GM18907 (cell line): ENCODE data around the gene BRD4.
A peak's percentile ranks its signal among the peaks of the same experiment; 100 is the strongest.

Experiments
- ATAC-seq: cut with Tn5 transposase; IDR thresholded peaks from one replicate; pipeline ENCODE4 v1.9.1; 2021; ENCODE audit warnings: mild to moderate bottlenecking, moderate library complexity; ENCODE audit not compliant: unreplicated experiment

The BRD4 gene

DNA sequence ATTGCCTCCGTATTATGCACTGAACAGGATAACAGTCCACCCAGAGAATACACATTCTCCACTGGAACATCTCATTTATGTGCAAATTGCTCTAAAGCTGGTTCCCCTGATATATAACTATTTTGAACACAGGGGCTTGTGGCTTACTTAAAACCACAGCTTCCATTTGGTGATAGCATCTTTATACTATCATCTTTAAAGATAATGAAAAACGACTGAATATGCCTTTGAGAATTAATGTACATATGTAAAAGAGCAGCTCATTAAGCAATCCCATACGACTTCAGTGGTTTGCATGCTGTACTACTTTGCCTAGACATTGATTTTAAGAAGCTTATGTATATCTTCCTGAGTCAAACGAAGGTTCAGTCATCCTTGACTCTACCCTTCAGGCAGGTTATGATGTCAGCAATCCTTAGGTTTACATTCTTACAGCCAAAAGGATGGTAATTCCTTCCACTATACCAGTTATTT lies 40.8 kb downstream of the BRD4 start:
- no peak for ATAC-seq

DNA sequence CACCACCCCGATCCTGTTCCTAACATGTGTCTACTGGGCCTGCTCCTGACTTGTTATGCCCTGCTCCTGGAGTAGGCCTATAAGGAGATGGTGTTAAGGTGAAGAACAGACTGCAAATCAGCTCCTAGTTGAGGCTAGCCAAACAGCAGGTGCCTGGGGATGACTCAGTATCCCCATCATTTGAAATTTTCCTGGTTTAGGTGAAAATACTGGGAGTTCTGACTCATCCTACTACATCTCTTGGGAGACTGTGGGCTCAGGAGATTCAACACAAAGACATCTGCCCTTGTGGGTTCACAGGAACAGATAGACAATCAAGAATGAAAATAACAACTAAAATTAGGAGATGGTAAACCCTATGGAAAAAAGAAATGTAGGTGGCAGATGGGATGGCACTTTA lies 41.2 kb downstream of the BRD4 start:
- ATAC-seq: no peak

DNA sequence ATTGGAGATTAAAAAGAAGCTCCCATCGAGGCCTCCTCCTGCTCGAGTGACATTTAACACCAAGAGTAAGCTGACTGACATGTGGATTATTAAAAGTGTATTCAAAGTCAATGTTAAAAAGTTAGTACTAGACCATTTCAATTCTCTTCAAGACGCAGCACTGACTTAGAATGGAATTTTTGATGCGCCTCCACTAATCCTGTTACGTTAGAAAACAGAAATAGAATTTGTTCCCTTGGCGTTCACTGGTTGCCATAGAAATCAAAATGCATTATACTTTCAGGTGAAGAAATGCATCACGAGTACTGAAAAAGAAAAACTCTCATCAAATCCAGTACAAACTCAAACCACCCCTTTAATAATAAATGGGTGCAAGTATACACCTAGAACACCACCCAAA lies 42.2 kb downstream of the BRD4 start:
- ATAC-seq: no peak

GRCh38 chr19:15289673-15290072 lies 42.7 kb downstream of the BRD4 start:
- no peak for ATAC-seq

DNA sequence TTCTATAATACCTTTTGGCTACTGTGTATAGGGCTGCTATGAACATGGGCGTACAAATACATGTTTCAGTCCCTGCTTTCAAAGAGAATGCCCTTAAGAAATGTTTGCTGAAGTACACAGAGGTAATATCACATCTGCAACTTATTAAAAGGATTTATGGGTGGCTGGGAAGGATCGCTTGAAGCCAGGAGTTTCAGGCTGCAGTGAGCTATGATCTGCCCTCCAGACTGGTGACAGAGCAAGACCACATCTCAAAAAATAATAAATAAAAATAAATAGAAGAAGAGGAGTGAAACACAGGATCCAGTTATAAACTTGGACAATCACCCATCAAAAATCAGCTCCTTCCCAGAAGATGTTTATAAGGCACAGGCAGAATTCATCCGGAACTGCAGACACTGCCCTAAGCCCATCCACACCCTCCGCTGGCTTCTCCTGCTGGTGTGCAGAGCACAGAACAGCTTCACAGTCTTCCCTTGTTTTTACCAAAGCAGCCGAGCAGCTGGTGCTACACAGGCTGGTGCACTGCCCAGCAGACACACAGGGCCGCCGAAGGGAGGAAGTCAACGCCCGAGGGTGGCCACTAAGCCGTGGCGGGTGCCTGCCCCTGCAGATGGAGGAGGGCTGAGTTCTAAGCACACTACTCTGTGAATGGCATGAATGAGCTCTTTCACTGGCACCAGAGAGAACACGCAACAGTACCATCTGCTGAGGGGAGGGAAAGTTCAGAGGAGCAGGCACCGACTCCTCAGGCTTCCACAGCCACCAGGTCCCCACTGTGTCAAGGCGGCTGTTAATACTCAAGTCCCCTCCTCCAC lies 44.0 kb downstream of the BRD4 start:
- no peak for ATAC-seq

- no peak for ATAC-seq
Observed at GRCh38 chr19:15287496-15287895, 44.8 kb downstream of the BRD4 start.

DNA sequence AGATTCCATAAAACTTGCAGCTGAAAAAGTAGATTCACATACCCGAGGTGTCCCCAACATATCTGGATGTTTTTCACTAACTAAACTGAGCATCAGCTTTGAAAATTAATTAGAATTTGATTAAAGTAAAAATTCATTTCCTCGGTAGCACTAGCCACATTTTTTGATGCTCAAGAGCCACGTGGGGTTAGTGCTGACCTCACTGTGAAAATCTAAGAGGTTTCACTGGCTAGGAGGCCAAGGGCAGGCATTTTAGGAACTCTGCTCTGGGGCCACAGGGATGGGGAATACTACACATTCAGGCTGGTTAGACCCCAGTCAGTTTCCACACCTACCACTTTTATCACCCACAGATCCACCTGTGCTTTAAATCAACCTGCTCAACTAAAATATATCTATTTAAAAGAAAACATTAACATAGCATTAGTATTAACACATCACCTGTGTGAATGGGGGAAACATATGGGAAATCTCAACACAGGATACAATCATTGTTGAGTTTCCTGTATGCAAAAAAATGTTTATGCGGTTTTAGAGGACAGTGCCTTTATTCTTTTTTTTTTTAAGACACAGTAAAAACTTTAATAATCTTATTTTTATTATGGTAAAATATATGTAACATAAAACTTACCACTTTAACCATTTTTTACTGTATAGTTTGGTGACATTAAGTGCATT lies 45.5 kb downstream of the BRD4 start:
- no peak for ATAC-seq

DNA sequence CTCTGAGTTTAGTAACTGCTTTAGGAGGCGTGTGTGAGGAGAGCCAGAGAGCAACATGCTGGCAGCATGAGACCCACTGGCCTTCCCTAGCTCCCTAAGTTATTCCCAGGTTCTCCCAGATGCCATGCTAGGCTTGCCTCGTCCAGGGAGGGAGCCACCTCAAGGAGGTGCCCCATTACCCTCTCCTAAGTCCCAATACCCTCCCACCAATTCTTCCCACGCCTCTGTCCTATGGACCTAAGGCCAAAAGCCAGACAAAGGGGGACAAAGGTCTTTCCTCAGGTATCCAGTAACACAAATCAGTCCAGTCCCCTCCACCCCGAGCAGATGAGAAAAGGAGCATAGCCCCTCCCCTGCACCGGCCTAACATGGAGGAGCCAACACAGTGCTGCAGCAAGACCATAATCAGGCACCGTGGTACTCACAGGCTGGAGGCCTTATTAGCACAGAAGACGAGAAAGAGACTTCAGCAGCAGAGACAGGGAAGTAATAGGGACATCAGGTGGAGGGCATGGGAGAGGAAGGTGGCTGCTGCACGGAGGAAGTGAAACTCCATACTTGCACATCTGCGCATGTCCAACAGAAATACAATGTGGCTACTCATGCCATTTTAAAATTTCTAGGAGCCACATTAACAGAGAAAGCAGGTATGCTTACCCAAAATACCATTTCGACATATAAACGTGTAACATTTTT lies 46.3 kb downstream of the BRD4 start:
- ATAC-seq: peak; percentile 52

- no peak for ATAC-seq
Observed at GRCh38 chr19:15284896-15285295, 47.4 kb downstream of the BRD4 start.

GRCh38 chr19:15284091-15284490 lies 48.2 kb downstream of the BRD4 start:
- no peak for ATAC-seq

- ATAC-seq: no peak
Observed at GRCh38 chr19:15283141-15283883, 49.0 kb downstream of the BRD4 start.

- ATAC-seq: no peak
Observed at GRCh38 chr19:15282311-15282705, 50.0 kb downstream of the BRD4 start.

DNA sequence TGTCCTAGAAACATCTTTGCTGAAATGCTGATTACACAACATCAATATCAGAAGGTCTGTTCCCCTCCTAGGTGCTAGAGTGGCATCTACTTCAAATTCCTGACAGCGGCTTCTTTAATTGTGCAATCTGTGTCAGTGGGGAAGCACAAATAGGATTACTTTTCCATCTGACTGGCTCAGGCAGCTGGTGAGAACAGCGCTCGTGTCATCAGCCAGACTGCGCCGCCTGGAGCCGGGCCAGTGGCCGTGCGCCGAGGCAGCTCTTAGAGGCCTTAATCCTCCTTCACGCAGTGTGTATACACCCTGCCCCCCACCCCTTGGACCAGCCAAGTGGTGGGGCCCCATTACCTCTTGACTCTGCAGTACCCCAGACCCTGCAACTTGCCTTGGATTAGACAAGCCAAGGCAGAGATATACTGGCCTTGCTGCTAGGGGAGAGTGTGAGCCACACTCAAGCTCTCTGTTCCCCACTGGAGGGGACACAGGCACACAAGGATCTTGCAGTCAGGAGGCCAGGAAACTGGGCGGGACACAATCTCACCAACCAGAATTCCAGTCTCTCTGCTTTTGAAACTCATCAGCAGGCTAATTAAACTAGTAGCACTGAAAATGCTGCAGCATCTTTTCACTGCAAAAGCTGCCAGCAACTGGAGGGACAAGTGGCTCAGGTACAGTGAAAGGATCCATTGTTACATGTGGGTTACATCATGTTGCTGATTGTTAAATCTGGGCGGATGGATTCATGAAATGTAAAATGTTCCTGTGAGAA lies 51.2 kb downstream of the BRD4 start:
- no peak for ATAC-seq

DNA sequence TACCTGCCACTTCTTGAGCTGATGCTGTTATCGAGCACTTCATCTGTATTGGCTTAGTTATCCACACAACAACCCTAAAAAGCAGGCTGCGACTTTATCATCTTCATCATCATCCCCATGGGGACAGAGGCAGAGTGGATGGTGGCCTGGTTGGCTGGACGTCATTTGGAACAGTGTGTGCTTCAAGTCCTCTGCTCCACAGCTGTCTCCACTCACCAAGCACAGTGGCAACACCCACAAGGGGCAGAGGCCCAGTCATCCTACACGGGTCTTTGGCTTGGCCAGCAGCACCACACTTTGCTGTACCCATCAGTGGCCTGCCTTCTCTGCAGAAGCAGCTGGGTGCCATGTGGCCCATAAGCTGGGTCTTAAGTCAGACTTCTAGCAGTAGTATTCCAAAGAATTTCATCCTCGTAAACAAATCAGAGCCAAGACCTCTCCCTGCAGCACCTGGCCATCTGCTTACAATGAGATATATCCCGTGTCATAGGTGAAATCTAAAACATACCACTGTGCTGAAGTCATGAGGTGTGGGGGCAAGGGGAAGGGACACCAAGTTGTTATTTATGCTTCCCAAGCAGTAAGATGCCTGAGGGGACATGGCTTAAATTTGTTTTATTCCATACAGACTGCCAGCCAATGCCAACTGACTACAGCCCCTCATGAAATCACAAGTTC lies 52.2 kb downstream of the BRD4 start:
- ATAC-seq: no peak

GRCh38 chr19:15279326-15279904 lies 52.9 kb downstream of the BRD4 start:
- no peak for ATAC-seq

DNA sequence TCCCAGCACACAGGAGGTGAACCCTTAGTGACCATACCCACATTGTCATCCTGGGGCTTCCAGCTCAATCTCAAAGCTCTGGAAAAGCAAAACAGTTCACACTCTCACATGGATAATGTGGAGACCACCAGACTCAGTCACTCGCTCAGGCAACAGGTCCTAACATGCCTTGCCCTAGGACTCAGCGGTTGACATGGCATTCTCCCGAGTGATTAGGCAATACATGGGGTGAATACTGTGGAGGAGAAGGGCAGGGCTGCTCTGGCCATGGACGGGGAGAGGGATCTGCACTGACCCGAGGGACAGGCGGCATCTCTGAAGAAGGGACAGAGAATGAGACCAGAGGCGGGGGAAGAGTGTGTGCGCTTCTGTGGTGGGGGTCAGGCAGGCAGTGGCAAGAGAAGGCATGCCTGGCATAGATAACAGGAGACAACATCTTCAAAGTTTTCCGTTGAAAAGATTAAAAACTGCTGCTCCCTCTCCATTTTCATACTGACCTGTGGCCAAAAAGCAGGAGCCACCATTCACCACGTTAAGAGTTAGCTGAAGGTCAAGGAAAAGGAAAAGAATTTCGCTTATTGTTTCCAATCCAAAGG lies 55.6 kb downstream of the BRD4 start:
- no peak for ATAC-seq

DNA sequence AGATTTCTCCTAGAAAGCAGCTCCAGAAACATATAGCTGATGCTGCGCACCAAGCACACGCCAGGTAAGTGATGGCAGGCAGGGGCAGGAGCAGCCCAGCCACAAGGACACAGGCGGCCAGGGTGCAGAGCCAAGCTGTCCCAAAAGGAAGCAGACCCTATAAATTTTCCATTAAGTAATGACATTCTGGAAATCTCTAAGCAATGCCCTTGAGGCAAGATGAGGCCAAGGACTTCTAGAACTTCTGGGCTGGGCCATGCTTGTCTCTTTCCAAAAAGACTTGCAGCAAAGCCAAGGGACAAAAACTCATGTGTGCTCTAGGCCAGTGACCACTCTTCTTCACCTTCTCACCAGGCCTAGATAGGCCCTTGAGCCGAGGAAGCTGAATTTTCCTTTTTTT lies 57.9 kb downstream of the BRD4 start:
- ATAC-seq: no peak

GRCh38 chr19:15269806-15270205 lies 62.5 kb downstream of the BRD4 start:
- no peak for ATAC-seq

DNA sequence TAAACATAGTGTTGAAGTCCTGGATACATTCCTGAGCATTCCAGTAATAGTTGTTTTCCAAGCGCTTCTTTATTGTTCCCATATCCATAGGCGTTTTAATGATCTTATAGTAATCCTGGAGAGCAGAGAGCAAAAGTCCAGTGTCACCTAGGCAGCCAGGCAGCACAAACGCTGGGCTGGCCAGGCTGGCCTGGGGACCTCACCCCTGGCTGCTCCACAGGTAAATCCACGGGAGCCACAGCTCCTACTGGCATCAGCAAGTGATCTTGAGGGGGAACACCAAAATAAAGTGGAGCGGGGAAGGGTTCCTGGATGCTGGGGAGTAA lies 63.4 kb downstream of the BRD4 start:
- ATAC-seq: no peak
